Measurements from ENCODE around the gene CASKIN2.

CASKIN2 gene

DNA sequence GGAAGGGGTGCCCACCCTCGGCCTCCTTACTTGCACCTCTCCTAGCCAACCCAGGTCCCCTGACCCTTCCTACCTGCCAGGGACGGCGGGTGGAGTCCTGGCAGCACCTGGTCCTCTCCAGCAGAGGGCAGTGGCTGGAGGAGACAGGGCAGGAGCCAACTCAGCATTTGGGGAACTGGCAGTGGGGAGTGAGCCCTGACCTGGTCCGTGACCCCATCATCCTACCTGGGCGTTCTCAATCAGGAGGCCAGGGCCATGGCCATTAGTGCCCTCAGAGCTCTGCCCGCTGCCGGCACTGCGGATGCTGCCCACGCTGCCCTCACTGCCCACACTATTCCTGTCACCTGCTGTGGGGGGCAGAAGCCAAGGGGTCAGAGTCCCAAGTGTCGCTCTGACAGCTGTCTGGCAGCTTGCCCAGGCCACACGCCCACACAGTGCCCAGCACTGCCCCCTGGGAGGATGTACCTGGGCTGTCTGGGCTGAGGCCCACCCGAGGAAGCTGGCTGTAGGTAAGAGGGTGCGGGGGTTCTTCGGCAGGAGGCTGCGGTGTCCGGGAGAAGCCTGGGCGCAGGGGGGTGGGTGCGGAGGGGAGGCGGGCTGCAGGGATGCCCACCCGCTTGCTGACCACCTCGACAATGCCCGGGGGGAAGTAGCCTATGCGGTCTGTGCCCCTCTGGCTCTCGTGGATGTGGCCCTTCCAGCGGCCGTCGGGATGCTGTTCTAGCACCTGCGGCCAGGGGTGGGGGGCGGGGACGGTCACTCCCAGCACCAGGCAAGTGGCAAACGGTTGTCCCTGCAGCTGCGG lies 10.8 kb downstream of the CASKIN2 start:
- no peak for DNase-seq

DNA sequence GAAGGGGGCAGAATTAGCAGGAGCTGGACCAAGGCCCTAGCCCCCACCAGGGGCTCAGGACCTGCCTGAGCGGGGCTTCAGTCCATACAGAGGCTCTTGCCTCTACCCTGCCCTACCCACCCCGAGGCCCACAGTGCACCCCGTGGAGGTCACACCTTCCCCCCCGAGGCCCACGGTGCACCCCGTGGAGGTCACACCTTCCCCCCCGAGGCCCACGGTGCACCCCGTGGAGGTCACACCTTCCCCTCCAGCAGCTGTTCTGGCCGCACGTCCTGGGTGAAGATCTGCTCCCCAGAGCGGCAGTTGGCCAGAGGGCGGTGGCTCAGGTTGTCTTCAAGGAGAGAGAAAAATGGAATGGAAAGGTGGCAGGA lies 11.4 kb downstream of the CASKIN2 start:
- no peak for DNase-seq

DNA sequence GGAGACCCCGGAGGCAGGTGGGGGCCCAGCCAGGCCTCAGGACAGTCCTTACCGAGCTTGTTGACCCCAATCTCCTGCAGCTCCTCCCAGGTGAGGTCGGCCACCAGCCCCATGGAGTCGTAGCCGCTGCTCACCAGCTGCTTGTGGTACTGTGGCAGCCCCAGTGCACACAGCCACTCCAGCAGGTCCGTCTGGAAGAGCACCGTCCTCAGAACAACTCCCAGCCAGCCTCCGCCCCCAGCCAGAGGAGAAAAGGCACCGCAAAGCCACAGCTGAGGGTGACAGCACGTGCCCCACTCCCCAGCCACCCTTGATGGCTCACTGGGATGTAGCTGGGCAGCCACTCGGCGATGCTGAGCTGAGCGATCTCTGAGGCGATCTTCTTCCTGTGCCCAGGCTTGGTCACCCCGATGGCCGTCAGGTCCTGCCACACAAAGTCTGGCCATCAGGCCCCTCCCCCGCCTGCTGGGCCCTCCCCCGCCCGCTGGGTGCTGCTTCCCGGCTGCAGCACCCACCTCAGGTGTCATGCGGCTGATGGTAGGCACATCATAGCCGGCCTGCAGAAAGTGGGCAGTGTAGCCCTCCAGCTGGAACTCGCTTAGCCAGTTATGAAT lies 11.9 kb downstream of the CASKIN2 start:
- DNase-seq = no peak

DNA sequence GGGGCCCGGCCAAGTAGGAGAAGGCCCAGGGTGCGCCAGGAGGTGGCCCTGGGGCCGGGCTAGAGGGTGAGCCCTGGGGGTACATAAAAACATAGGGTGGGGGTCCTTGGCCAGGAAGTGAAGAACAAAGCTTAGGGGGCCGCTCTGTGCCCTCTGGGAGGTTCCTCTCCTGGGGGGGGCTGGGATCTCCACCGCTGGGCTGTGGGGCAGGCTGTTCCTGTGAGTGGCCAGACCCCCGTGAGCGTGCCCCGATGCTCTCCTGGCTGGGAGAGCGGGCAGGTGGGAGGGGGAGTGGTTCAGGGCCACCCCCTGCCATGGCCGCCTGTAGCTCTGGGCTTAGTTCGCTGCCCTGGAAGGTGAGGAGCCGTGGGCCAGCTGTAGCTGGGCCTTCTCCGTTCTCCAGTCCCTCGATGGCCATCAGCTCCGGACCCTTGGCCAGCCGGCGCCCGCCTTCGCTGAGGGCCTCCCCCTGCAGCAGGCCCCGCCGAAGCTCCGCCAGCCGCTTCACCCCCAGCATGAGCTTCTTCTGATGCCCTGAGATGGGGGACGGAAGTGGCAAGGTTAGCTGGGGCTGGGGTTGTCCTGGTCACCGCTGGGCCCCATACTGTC lies 12.5 kb downstream of the CASKIN2 start:
- no peak for DNase-seq

DNA sequence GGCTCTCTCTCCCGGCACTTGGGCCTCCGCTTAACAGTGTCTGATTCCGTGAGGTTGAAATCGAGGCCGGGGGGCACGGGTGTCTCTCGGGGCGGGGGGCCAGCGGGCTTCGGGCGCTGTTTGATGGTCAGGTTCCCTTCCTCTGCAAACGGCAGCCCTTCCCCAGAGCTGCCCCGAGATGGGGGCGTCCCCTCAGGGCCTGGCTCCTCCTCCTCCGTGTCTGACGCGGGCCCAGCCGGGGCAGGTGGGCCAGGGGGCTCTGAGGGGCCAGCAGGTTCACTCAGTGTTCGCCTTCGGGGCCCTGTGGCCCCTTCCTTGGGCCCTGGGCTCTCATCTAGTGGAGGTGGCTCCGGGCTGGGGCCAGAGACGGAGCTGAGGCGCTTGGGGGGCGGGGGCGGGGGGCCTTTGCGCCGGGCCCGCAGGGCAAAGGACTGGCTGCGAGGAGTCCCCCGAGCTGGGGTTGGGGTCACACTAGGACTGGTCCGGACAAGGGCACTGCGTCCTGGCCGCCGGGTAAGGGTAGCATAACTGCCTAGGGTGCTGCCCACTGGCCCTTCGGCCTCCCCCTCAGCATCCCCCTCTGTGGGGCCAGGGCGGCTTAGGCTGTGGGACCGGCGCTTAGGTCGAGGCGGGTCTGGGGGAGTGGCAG lies 13.1 kb downstream of the CASKIN2 start:
- no peak for DNase-seq

DNA sequence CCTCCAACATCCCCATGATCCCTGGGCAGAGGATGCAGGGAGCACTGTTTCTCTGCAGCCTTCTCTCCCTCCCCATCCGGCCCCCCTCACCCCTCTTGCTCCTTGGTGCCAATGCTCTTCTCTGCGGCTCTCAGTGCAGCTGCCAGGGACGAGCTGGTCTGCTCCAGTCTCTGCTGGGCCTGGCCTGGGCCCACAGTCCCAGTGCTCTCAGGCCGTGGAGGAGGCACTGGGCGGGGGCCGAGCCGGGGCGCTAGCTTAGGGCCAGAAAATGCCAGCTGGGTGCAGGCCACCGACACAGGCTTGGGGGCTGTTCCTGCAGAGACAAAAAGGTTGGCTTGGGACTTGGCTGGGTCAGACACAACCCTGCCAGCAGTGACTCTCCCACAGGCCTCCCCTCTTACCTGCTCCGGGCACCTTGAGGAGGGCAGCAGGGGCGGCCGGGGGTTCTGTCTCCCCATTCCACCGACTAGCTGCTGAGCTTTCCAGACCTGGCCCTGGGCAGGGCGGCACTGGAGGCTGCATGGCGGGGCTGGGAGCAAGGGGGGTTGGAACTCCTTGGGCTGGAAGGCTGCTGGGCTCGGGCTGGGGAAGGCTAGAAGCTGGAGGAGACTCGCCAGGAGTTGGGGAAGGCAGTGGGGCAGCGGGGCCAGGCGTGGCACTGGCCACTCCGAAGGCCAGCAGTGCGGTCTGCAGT lies 13.8 kb downstream of the CASKIN2 start:
- no peak for DNase-seq

DNA sequence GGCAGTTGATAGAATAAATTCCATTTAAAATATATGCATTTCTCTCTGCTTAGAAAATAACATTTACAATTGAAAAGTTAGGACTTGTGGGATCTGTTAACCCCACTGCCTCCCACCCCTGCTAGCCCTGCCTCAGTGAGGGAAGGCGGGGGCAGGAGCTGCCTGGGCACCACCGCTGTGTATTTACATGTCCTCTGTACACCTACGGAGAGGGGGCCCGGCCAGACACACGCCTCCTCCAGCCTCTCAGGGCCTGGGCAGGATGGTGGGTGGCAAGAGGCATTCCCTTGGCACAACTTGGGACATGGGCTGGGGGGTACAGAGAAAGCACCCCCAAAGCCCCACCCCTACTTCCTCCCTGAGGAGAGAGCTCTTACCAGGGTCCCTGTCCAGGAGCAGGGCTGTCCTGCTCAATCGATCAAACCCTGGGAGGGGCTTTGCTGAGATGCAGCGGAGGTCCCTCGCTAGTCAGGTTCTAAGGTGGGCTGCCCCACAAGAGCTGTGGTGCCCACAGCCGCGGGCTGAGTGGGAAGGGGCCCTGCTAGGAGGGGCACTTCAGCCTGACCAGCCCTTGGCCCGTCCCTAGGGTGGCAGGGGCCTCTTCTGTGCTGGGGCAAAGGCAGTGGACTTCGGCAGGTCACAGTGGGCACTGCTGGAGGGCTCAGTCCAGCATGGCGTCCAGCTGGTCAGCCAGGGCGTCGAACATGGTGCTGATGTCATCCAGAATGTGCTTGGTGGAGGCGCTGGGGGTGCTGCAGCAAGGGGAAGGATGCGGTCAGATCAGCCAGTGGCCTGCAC lies 14.7 kb downstream of the CASKIN2 start:
- no peak for DNase-seq

DNA sequence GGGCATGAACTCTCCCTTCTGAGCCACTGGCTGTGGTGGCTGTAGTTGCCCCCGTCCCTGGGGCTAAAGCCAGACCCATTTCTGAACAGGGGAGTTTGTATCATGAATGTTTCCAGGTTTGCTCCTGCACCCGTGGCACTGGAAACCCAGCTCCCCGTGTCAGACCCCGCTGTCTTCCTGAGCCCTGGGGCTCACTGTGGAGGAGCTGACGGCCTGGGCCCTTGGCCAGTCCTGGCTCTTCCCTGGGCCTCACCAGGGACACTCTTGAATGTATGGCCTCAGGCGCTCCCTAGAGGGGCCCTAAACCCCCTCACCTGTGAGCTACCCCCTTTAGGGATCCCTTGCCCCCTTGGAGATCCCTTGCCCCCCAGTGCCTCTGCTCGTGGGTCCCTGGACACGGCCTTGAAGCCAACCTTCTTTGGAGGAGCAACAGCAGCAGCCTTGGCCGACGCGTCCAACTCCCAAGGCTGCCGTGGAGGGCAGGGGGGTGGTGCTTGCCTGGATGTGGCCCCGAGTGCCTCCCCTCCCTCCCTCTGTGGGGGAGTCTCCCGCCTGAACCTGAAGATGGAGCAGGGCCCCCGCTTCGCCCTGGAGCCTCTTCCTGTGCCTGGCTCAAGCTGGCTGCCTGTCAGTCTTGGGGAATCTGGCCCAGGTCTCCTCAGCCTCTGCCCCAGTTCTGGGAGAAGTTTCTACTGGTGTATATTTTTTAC lies 15.9 kb downstream of the CASKIN2 start:
- no peak for DNase-seq

DNA sequence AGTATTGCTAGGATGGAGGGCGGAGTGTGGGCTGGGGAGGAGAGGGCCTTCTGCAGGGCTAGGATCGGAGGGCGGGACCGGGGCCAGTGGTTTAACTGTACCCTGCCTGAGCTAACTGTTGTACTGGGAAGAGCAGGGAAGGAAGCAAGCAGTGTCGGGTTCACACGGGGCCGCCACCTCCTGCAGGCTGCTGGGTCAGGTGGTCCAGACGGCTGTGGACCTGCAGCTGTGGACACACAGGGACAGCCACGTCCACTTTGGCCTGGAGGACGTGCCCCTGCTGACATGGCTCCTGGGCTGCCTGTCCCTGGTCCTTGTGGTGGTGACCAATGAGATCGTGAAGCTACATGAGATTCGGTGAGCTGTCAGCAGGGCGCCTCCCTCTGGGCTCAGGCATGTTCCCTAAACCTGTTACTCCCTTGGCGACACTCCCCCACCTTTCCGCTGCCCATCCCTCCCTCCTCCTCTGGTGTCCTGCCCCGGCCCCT lies 16.6 kb downstream of the CASKIN2 start:
- no peak for DNase-seq

DNA sequence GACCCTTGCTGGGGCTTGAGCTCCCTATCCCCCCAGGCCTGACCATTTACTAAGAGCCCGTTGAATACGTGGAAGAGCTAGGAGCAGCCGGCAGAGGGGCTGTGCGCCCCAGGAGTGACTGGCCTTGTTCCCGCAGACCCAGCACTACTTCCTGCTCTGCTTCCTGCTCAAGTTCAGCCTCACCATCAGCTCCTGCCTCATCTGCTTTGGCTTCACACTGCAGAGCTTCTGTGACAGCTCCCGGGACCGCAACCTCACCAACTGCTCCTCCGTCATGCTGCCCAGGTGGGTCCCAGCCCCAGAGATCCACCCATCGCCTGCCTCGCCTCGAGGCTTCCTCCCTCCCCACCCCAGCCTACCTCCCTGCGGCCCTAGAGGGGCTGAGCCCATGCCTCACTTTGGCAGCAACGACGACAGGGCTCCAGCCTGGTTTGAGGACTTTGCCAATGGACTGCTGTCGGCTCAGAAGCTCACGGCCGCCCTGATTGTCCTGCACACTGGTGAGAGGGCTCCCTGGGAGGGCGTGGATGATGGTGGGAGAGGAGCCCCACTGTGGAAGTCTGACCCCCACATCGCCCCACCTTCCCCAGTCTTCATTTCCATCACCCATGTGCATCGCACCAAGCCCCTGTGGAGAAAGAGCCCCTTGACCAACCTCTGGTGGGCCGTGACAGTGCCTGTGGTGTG lies 17.2 kb downstream of the CASKIN2 start:
- no peak for DNase-seq

DNA sequence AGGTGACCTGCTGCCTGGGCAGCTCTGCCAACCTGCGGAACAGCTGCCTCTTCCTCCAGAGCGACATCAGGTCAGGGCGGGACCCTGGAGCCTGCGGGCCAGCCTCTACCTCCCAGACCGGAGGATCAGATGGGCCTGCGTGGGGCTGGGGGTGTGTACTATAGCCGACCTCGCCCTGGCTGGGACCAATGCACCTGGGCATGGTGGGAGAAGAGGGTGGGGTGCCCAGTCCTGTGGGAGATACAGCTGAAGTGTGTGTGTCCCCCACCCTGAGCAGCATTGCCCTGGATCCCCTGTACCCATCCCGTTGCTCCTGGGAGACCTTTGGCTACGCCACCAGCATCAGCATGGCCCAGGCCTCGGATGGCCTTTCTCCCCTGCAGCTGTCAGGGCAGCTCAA lies 19.3 kb downstream of the CASKIN2 start:
- no peak for DNase-seq

DNA sequence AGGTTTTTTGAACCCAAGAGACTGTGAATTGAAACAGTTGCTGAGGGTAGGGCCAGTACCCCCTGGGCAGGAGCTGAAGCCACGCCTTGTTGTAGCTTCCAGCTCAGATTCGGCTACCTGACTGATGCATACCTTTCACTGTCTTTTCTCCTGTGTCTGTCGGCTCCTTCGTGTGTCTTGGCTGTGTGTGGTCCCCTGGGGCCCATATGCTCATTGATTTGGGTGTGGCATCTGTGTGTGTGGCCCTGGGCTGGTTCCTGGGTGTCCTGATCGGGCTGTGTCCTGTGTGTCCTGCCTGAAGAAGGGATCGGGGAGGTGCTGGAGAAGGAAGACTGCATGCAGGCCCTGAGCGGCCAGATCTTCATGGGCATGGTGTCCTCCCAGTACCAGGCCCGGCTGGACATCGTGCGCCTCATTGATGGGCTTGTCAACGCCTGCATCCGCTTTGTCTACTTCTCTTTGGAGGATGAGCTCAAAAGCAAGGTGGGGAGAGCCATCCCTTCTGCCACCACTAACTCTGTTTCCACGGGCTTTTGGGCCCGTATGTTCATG lies 20.9 kb downstream of the CASKIN2 start:
- DNase-seq = no peak

DNA sequence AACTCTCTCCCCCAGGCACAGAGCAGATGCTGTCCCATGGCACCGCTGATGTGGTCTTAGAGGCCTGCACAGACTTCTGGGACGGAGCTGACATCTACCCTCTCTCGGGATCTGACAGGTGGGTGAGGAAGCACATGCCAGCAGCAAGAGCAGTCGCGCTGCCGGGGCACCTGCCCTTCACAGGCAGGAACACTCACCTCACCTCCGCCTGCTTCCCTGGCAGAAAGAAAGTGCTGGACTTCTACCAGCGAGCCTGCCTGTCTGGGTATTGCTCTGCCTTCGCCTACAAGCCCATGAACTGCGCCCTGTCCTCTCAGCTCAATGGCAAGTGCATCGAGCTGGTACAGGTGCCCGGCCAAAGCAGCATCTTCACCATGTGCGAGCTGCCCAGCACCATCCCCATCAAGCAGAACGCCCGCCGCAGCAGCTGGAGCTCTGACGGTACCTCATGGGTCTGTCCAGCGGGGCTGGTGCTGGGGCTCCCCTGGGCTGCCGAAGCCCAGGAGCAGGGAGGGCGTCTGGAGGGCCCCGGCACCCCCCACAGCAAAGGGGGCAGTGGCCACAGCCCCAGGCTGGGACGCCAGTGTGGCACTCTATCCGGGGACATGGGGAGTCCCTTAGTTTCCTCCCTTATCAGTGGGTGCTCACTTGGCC lies 21.7 kb downstream of the CASKIN2 start:
- DNase-seq = no peak

DNA sequence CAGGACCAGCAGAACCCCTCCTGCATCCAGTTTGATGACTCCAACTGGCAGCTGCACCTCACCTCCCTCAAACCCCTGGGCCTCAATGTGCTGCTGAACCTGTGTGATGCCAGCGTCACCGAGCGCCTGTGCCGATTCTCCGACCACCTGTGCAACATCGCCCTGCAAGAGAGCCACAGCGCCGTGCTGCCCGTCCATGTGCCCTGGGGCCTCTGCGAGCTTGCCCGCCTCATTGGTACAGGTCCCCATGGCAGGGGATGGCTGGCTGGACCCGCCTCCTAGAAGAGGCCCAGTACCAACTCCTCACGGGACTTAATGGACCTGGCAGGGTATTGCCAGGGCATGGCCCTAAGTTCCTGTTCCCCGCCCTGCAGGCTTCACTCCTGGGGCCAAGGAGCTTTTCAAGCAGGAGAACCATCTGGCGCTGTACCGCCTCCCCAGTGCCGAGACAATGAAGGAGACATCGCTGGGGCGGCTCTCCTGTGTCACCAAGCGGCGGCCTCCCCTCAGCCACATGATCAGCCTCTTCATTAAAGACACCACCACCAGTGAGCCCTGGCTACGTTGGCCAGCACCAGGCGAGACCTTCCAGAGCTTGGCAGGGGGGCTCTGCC lies 22.7 kb downstream of the CASKIN2 start:
- DNase-seq = no peak

DNA sequence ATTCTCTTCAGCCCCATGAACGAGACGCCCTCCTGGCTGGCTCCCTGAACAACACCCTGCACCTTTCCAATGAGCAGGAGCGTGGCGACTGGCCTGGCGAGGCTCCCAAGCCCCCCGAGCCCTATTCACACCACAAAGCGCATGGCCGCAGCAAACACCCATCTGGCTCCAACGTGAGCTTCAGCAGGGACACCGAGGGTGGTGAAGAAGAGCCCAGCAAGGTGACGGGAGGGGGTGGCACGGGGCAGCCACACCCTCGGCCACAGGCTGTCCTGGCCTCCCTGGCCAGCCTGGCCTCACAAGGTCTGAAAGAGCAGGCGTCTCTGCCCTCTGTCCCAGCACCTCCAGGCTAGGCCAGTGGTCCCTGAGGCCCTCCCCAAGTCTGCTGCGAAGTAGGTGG lies 23.7 kb downstream of the CASKIN2 start:
- DNase-seq = no peak

DNA sequence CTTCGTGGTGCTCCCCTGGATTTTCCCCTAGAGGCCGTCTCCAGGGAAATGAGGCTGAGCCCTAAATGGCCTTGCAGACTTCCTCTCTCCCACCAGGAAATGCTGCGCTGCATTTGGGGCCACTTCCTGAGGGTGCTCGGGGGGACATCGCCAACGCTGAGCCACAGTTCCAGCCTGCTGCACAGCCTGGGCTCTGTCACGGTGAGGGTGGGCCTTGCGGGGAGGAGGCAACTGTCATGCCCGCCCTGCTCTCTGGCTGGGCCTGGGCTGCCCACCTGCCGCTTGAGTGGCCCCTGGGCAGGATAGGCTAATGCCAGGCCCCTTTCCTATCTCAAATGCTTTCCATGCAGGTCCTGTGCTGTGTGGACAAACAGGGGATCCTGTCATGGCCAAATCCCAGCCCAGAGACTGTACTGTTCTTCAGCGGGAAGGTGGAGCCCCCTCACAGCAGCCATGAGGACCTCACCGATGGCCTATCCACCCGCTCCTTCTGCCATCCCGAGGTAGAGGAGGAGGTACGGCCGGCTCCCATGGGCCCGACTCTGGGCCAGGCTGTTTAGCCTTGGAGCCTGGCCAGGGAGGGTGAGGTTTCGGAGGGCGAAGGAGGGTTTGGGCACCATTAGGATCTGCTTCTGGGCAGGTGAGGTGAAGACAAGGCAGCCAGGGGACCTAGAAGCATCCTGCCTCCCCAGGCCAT lies 24.2 kb downstream of the CASKIN2 start:
- DNase-seq = no peak

DNA sequence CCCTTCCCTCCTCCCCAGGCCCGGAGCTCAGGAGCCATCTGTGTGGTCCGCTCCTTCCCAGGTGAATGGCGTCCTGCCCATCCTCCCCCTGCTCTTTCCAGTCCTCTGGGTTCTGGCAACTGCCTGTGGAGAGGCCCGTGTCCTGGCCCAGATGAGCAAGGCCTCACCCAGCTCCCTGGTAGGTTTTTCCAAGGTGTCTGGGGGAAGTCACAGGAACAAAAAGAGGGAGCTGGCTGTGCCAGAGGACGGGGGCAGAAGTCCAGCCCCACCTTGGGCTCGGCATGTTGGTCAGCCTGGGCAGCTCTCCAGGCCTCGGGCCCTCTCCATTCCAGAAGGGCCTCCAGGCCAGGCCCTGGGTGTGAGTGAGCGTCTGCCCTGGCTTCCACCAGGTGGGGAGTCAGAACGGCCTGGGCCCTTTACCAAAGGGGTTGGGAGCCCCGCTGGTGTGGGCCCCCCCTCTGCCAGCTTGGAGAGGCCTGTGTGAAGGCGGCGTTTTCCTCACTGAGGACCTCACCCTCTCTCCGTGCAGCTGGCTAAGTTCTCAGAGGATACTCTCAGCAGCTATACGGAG lies 25.1 kb downstream of the CASKIN2 start:
- no peak for DNase-seq

DNA sequence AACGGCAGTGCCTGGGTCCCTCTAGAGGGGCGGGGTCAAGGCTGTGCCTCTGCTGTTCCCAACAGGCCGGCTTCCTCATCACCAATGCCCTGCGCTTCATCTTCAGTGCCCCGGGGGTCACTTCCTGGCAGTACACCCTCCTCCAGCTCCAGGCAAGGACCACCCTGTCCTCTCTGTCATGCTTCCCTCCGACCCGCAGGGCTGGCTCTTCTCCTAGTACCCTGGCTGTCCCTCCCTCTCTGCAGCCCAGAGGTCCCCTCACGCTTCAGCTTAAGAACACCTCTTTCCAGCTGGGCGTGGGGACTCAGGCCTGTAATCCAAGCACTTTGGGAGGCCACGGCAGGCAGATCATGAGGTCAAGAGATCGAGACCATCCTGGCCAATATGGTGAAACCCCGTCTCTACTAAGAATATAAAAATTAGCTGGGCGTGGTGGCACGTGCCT lies 25.8 kb downstream of the CASKIN2 start:
- DNase-seq = no peak

All from right hindlimb (tissue), 1 donor.